Measurements from ENCODE around the gene RECK.

DNA sequence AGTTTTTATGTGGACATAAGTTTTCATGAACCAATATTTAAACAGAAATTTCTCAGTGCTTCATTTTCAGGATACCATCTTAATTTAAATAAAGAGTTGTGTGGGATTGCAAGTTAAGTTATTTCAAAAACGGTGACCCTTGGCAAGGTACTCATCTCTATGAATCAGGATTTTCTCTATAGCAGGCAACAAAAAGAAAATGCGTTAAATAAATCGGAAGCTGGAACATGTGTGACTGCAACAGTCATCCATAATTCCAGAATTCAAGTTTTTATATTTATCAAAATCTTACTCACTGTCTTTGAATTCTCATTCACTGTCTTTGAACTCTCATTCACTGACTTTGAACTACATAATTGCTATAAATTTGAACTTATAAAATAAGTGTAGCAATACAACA lies 5.8 kb upstream of the RECK start:
- no peak for TF ChIP-seq ZNF274 (IDR thresholded peaks at IDR 0.05; ENCODE audit: low read depth, low read length)
- no peak for TF ChIP-seq SUZ12 (IDR thresholded peaks at IDR 0.05; ENCODE audit: extremely low read depth, insufficient read depth, insufficient read length)

Measured in NT2/D1 (cell line).